ENCODE results near the gene SFMBT1.
"Not testable (repeated sequence)": the region's sequence is repeated elsewhere in the genome, so short reads cannot be mapped to it uniquely, and the experiment has no call there.

Gene SFMBT1

DNA sequence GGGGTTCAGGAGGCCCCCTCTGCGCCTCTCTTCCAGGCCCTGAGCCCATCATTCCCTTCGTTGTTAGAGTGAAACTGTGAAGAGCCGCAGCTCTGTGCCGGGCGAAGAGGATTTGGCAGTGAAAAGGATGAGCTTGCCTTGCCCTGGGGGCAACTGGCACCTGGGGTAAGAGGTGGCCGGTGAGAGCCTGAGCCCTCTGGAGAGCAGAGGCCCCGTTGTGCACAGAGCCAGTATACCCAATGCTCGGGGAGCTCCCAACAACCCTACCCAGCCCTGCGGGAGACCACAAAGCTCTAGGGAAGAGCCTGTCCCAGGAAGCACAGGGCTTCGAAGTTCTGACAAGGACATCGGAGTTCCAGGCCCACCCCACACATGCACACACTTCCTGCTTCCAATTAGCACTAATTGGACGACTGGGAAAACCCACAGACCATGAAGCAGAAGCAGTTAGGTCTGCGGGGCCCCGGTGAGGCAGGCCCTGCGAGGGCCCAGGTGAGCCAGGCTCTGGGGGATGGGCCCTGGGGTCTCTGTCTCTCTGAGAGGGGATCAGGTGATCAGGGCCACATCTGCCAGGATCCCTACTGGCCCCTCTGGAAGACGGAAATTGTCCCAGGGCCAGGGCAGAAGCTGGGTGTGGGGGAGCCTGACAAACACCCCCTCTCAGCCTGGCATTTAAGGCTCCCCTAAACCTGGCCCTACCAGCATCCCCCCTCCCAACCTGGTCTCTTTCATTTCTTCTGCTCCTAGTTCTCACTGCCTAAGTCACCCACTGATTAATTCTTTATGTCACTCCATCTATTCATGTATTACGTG is 27.9 kb upstream of the SFMBT1 start:
- no peak for DNase-seq

DNA sequence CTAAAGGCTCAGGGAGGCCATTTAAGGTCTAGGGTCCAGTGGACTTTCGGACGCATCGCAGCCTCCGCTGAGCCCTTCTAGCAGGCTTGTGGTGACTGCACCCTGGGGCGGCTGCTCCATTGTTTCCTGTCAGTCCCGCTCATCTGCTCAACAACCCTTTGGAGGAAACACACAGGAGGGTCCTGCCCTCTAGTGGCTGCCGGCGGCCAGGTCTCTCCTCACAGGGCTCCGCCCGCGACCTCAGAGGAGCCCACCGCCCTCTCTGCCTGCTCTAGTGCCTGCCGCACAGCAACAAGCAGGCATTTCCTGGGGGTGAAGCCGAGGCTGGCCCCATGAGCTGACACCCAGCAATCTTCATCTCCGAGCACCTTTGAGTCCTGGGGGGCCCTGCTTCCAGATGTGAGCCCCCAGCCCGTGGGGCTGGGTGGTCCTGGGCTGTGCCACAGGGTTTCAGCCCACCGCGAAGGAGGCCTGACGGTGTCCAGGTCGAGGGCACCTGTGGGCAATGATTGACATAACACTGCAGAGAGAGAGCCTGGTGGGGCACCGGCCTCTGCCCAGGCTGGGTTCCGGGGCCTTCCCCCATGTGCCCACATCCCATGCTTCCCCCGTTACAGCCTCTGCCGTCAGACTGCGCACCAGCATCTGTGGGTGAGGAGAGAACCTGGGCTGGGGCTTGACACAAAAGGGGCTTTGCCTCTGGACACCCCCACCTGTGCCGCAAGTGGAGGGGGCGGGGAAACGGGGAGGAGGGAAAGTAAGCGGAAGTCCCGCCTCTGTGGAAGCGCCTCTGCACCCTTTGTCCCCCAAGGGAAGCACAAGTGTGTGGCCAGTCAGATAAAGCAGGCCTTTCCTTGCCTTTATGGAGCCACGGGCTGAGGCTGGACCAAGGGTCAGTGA is 27.0 kb upstream of the SFMBT1 start:
- peak; percentile 40 to 75 for DNase-seq

DNA sequence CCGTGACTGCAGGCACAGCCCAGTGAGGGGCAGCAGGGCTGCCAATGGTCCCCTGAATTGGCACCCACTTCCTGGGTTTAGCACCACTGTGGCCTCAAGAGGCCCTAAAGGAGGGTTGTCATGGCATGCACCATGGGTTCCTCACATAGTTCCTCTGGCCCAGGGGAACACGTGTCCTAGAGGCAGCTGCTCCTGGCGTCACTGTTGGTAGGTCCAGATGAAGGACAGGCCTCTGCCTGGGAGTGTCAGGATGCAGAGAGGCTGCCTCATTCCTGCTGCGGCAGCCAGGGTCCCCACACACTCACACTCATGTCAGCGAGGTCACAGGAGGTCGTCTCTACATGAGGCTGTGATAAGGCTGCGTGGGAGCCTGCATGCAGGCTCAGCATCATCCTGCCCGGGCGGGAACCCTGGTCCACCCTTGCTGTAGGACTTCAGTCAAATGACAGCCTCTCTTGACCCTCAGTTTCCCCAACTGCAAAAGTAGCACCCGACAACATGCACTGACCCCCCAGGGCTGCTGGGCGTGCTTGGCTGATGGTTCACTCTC is 26.1 kb upstream of the SFMBT1 start:
- no peak for DNase-seq

DNA sequence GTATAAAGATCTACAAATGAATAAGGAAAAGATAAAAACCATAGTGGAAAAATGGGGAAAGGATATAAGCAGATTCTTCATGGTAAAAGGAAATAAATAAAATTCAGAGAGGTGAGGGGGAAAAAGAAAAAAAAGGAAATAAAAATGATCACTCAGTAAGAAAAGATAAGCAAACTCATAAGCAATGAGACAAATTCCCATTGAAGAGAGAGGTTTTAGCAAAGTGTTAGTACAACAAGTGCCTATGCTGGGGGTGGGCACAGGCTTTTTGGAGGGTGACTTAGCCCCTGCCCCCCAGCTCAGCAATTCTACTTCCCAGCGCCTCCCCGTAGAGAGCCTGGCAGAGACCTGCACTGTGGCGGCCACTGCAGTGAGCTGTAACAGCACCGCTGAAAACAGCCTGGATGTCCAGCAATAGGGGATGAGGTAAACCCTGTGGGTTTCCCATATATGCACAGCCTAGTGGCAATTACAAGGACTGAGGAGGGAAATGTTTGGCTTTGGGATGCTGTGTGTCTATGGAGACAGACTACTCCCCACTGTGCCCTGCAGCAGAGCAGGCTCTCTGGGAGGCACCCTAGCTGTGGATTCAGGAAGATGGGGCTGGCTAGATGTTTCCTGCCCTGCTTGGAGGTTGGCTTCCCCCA is 23.7 kb upstream of the SFMBT1 start:
- peak in 1 of 2 experiments; percentile 13 for DNase-seq

DNA sequence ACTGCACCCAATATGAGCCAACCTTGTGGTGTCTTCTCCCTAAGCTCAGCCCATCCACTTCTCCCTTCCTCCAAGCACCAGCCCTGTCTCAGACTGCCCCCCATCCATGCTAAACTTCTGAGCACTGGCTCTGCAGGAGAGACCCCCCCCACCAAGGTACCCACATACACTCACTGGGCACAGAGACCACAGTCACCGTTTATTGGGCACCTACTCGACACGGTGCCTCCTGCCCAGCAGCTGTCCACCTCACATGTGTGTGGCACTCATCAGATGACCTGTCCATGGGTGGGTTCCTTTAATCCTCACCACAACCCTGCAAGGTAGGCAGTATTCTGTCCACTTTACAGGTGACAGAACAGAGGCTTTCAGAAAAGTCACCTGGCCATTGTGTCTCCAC is 22.3 kb upstream of the SFMBT1 start:
- DNase-seq: no peak

DNA sequence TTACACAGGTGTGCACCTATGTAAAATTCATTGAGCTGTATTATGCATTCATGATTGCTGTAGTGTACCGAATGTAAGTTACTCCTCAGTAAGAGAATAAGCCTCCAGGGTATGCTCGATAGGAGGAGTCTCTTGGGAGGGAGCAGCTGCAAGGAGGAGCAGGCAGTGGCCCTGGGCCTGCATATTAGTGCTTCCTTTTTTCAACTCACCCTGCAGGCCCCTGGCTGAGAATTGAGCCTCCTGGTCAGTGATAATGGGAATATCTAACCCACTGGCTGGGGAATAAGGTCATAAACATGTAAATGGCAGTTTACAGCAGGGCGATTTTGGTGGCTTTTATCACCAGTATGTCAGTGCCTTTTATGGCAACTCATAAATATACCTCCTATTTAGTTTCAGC is 21.7 kb upstream of the SFMBT1 start:
- peak in 1 of 2 experiments; percentile 10 for DNase-seq

DNA sequence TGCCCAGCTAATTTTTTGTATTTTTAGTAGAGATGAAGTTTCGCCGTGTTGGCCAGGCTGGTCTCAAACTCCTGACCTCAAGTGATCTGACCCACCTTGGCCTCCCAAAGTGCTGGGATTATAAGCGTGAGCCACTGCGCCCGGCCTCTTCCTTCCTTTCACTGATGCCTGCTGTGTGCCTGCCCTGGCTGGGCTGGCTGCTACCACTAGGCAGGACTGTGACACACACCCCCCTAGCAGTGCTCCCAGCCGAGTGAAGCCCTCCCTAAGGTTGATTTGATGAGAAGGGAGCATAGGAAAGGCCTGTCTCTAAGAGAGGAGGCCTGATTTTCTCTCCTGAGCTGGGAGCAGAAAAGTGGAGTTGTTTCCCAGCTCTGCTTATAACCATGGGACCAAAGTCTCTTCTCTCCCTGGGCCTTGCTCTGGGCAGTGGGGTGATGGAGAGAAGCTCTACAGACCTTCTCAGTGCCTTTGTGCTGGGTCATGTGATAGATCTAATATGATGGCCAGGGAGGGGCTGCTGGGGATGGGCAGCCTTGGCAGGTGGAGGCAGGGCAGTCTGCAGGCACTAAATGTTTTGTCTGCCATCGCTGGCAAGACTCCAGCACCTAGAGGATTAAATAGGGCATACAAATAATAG is 20.1 kb upstream of the SFMBT1 start:
- DNase-seq: peak in 1 of 2 experiments; percentile 33

DNA sequence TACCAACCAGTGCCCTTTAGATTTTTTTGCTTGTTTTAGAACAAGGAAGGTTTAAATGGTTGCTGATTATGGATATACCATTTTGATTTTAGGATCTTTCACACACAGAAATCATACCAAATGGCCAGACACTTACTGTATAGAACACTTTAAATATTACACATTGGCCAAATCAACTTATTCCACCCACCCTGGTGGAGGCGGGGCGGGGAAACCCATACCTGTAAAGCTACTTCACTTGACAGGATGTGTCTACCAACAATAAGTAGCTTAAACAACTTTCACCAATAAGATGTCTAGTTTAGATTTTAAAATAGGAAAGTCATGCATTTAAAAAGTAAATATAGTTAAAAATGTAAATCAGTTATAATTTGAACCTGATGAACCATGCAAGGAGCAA is 17.0 kb upstream of the SFMBT1 start:
- no peak for DNase-seq

DNA sequence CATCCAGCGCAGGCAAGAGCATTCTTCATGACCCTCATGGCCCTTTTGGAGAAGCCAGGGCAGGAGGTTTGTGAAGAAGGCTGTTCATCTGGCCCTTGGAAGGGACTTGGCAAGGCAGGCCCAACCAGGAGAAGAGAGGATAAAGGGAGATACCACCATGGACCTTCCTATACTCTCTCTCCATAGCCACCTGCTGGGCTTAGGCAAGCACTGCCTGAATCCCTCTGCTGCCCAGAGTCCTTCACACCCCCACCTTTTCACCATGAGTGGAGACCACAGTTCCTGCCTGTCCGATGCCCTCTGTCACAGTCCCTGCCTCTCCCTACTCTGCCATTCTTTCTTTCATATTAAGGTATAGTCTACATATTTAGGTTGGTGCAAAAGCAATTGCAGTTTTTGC is 10.6 kb upstream of the SFMBT1 start:
- DNase-seq: peak in 1 of 2 experiments; percentile 39

DNA sequence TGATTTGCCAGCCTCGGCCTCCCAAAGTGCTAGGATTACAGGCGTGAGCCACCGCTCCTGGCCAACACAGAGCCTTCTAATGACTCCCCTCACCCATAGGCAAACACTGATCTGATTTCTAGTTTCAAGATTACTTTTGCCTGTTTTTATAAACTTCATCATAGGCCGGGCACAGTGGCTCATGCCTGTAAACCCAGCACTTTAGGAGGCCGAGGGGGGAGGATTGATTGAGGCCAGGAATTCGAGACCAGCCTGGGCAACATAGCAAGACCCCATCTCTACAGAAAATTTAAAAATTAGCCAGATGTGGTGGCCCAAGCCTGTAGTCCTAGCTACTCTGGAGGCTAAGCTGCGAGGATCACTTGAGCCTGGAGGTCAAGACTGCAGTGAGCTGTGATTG is 8.4 kb upstream of the SFMBT1 start:
- not testable (repeated sequence) for DNase-seq

DNA sequence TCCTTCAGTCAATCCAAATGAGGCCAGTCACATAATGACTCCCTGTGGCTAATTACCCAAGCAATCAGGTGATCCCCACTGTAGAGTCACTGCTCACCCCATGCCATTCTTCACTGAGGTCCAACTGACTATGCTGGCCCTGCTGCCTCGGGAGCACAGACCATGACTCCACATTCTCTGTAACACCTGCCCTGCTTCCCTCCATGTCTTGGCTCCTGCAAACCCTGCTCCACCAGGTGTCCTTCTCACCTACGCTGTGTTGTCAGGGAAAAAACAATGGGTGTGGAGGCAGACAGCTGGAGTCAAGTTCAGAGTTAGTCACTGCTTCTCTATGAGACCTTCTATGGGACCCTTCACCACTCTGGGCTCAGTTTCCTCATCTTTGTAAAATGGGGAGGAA is 6.1 kb upstream of the SFMBT1 start:
- DNase-seq: no peak

DNA sequence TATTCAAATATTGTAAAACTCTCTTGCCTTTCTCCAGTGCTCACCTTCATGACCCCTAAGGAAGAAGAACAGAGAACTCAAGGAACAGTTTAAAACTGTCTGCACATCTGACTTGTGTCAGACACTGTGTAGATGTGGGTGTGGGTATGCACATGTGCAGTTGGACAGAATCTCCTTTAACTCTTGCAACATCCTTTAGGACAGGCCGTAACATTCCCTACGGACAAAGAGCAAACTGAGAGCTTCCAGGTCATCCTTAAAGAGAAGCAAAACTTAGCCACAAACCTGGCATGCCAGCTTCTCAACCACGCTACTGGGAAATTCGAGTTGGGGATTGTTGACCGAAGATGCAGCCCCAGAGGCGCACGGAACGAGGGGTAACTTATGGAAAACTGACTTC is 4.1 kb upstream of the SFMBT1 start:
- DNase-seq: no peak

DNA sequence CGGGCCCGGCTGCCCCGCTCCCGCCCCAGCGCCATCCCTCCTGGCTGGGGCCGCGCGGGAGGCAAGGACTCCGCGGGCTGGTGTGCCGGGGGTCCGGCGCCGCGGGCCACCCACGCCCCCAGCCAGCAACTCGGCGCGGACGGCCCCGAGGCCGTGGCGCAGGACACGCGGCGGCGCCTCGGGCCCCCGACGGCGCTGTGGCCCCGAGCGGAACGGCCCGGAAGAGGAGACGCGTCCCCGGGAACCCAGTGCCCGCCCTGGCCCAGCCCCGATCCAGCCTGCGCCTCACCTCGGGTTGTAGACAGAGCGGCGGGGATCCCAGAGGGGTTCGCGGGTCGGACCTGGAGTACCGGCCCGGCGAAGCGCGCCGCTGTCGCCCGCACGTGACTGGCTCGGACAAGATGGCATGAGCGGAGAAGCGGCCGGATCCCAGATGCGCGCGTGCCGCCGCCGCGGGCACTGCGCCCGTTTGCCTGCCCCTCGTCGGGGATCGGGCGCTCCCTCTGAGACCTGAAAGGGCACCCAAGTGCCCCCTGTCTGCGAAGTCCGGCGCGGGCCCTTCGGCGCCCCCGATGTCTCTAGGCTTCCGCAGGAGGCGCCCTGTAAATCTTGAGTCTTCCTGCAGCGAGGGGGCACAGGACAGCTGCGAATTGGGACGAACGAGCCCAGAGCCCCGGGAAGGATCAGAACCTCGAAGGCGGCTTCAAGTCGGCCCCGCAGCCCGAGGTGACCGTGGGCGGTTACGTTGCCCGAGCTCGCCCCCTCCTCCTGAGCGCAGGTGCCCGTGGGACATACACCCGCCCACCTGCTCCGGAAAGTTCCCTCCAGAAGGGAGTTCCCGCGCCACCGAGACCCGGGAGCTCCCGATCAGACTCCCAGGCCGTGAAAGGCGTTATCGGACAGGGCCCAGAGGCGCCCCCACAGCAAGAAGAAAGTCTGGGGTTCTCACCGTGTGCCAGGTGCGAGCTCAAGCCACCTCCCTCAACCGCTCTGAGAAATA is 598 bp upstream of the SFMBT1 start:
- DNase-seq: peak; percentile 48 to 59

DNA sequence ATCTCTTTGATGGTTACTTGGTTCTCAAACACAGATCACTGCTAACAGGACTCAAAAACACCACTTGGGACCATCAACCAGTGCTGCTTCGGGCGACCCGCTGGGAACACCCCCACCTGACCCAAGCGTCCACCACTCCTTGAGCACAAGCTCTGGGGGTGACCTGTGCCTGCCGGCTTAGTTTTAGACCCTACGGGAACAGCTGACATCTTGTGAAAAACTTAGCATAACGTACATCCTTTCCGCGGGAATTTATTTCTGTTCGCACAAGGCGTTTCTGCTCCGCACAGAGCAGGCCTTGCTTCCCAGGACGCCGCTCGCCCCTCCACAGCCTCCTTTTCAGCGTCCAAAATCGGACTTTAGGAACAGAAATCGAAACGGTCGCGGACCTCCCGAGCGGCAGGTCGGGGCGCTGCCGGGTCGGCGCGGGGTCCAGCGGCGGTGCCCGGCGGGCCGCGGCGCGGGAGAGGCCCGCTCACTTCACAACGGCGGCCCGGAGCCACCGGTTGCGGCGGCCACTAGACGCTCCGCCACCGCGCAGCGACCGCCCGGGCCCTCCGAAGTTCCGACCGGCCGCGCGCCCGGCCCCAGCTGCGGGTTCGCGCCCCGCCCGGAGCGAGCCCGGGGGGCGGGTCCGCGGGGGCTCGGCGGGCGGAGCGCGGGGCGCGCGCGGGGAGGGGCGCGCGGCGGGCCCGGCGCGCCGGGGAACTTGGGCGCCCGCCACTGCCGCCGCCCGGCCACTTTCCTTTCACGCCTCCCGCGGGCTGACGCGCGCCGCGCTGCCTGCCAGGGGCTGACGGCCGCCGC is 959 bp downstream of the SFMBT1 start:
- peak in 1 of 2 experiments; percentile 60 for DNase-seq

DNA sequence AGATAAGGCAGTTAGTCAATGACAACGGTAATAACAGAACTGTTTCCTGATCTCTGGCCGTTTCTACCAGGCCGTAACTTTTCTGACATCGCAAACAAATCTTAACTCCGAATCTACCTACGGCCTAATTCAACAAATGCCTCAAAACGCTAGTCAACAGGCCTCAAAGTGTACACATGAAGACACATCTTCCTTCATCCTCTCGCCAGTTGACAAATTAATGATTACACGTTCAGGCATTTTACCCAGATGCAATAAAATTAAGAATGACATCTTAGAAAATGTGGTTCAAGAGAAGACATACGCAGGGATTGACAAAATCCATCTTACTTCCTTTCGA is 1.5 kb downstream of the SFMBT1 start:
- no peak for DNase-seq

DNA sequence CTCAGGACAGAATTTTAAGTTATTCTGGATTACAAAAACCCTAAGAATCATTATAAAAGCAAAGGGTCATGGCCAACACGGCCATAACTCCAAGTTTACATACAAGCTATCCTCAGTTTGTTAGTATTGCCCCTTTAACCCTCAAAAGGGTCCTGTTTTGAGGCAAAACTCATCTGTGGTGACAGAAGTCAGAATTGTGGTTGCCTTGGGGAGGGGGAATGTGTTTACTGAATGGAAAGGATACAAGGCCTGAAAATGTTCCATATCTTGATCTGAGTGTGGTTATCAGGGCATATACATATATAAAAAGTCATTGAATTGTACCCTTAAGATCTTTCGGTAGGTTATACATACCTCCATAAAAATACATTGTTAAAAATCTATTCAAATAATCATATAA is 2.1 kb downstream of the SFMBT1 start:
- DNase-seq: no peak

DNA sequence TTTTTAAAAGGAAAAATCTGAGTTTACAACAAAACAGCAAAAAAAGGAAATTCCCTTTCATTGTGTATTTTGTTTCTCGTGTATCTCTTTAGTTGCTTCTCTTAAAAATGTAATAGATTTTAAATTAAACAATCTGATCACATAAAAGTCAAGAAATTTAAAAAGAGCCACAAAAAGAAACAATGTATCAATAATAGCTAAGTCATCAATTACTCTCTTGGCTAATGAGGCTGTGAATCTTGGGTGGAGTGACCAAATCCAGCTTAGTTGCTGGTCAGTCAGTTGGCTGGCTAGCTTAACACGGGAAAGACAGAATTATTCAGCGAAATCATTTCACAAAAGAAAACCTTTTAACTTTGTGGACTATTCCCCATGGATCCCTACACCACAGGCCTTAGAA is 3.2 kb downstream of the SFMBT1 start:
- DNase-seq: no peak

DNA sequence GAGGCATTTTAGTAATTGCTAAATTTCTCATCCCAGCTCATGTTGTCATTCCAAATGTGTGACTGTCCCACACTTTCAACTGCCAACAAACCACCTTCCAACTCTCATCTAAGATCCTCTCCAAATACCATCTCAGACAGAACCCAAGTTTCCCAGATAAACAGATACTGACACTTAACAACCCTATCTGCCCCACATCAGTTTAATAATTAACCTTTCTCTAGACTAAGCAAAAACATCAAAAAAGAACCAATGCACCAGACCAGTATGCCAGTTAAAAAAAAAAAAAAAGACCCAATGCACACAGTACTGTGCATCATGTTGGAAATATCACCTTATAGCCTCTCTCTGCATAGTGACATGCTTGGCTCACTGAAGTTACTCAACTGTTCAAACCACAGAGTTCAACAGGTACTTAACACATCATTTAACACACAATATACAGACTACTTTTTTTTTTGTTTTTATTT is 5.5 kb downstream of the SFMBT1 start:
- DNase-seq: no peak

DNA sequence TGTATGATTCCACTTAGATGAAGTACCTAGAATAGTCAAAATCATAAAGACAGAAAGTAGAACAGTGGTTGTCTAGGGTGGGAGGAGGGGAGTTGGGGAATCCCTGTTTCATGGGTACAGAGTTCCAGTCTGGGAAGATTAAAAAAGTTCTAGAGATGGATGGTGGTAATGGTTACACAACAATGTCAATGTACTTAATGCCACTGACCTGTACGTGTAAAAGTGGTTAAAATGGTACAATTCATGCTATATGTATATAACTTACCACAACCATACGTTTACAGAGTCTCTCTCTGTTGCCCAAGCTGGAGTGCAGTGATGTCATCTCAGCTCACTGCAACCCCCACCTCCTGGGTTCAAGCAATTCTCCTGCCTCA is 6.5 kb downstream of the SFMBT1 start:
- no peak for DNase-seq

DNA sequence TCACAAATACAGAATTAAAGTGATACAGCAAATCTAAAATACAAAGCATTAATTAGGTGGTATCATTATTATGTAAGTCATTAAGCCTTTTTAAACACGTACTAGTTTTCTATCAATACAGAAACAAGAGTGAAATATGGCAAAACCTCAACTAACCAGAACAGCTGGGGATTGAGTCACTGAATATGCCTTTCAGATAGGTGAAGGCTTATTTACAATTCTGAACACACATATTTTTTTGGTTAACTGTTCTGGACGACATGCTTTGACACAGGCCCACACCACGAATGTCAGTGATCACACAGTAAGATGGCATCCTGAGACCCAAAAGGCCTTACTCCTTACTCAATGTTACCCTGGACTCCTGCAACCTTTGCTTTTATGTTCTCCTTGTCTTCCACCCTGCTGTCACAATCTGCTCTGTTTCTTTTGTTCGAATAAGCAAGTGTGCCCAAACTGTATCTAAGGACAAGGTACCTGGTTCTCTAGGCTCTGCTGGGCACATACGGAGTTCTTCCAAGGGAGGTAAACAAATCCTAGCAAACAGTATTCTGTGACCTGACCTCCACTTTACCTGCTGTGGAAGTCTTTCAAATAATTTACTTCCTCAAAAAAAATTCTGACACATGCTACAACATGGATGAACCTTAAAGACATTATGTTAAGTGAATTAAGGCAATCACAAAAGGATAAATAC is 7.0 kb downstream of the SFMBT1 start:
- DNase-seq: no peak
